Mesenchymal stem cell (in vitro differentiated cells and primary cell): ENCODE results near the gene CGB5.

Experiments used
- DNase-seq: peaks from one replicate; pipeline ENCODE4 v3.0.0-alpha.2; 2013
- H2AFZ ChIP-seq: one replicate; pipeline ENCODE4 v1.6.1; 2013; ENCODE audit warnings: low read depth, mild to moderate bottlenecking, control low read depth, inconsistent platforms, low read length, moderate library complexity
- H2AK5ac ChIP-seq: 2 replicates; pipeline ENCODE4 v1.6.1; 2013; ENCODE audit warnings: low read length, moderate library complexity, mild to moderate bottlenecking, inconsistent platforms; ENCODE audit not compliant: severe bottlenecking
- H2BK120ac ChIP-seq: one replicate; pipeline ENCODE4 v1.6.1; 2013; ENCODE audit warnings: low read depth, mild to moderate bottlenecking, inconsistent platforms, low read length, moderate library complexity
- H2BK12ac ChIP-seq, 2 experiments: one replicate each; pipeline ENCODE4 v1.6.1; 2013; ENCODE audit warnings: inconsistent platforms in 2 of 2, low read length in 2 of 2, mild to moderate bottlenecking in 2 of 2, moderate library complexity in 2 of 2, control low read depth in 1 of 2
- H2BK15ac ChIP-seq: one replicate; pipeline ENCODE4 v1.6.1; 2013; ENCODE audit warnings: mild to moderate bottlenecking, low read depth, inconsistent platforms; ENCODE audit not compliant: poor library complexity, severe bottlenecking
- H2BK5ac ChIP-seq: 2 replicates; pipeline ENCODE4 v1.6.1; 2013; ENCODE audit warnings: low read depth, mild to moderate bottlenecking, low read length, control low read depth, inconsistent platforms; ENCODE audit not compliant: poor library complexity, severe bottlenecking
- H3K14ac ChIP-seq, 2 experiments: one replicate each; pipeline ENCODE4 v1.6.1; 2013; ENCODE audit warnings: inconsistent platforms in 2 of 2, low read length in 2 of 2, control low read depth in 1 of 2, mild to moderate bottlenecking in 1 of 2, moderate library complexity in 1 of 2
- H3K18ac ChIP-seq, 2 experiments: one replicate each; pipeline ENCODE4 v1.6.1; 2013; ENCODE audit warnings: inconsistent platforms in 2 of 2, low read length in 2 of 2, control low read depth in 1 of 2, low read depth in 1 of 2, mild to moderate bottlenecking in 1 of 2
- H3K23ac ChIP-seq, 2 experiments: one replicate each; pipeline ENCODE4 v1.6.1; 2013; ENCODE audit warnings: inconsistent platforms in 2 of 2, low read length in 2 of 2, mild to moderate bottlenecking in 2 of 2, moderate library complexity in 2 of 2, control low read depth in 1 of 2
- H3K27ac ChIP-seq: 2 replicates; pipeline ENCODE4 v1.5.1; 2013; ENCODE audit warnings: mild to moderate bottlenecking, moderate library complexity, low read length, control low read depth, inconsistent platforms; ENCODE audit not compliant: poor library complexity, severe bottlenecking
- H3K27me3 ChIP-seq, 2 experiments: 2 replicates each; pipeline versions ENCODE4 v1.6.1 to v1.7.0; 2013; ENCODE audit warnings: low read length in 2 of 2, mild to moderate bottlenecking in 2 of 2, moderate library complexity in 2 of 2, control low read depth in 1 of 2, inconsistent platforms in 1 of 2; ENCODE audit not compliant: control insufficient read depth in 1 of 2, insufficient read depth in 1 of 2
- H3K36me3 ChIP-seq, 2 experiments: 2 replicates each; pipeline versions ENCODE4 v1.6.1 to v1.7.0; 2013; ENCODE audit warnings: low read length in 2 of 2, control low read depth in 1 of 2, inconsistent platforms in 1 of 2, low read depth in 1 of 2, mild to moderate bottlenecking in 1 of 2; ENCODE audit not compliant: insufficient read depth in 2 of 2, control insufficient read depth in 1 of 2
- H3K4ac ChIP-seq, 2 experiments: one replicate each; pipeline ENCODE4 v1.6.1; 2013; ENCODE audit warnings: inconsistent platforms in 2 of 2, low read length in 2 of 2, mild to moderate bottlenecking in 2 of 2, moderate library complexity in 2 of 2, control low read depth in 1 of 2, low read depth in 1 of 2
- H3K4me1 ChIP-seq: 2 replicates; pipeline ENCODE4 v1.6.1; 2013; ENCODE audit warnings: low read depth, low read length, control low read depth; ENCODE audit not compliant: control insufficient read depth, insufficient read depth
- H3K4me2 ChIP-seq: 2 replicates; pipeline ENCODE4 v1.6.1; 2013; ENCODE audit warnings: low read length, mild to moderate bottlenecking, inconsistent platforms; ENCODE audit not compliant: poor library complexity, severe bottlenecking
- H3K4me3 ChIP-seq, 2 experiments: 2 replicates each; pipeline versions ENCODE4 v1.5.1 to v1.7.0; 2013; ENCODE audit warnings: low read length in 2 of 2, mild to moderate bottlenecking in 2 of 2, control low read depth in 1 of 2, low read depth in 1 of 2; ENCODE audit not compliant: insufficient read depth in 1 of 2
- H3K79me1 ChIP-seq: replicated peaks from 2 replicates; pipeline ENCODE4 v1.6.1; 2013; ENCODE audit warnings: mild to moderate bottlenecking, control low read depth, low read length, inconsistent platforms; ENCODE audit not compliant: poor library complexity, severe bottlenecking
- H3K9ac ChIP-seq: 2 replicates; pipeline ENCODE4 v1.7.0; 2013; ENCODE audit warnings: mild to moderate bottlenecking, low read length, moderate library complexity
- H3K9me3 ChIP-seq: 2 replicates; pipeline ENCODE4 v1.7.0; 2013; ENCODE audit warnings: mild to moderate bottlenecking, low read length; ENCODE audit not compliant: control insufficient read depth
- H4K8ac ChIP-seq: one replicate; pipeline ENCODE4 v1.6.1; 2013; ENCODE audit warnings: inconsistent platforms, mild to moderate bottlenecking, low read length, moderate library complexity
- H4K91ac ChIP-seq: one replicate; pipeline ENCODE4 v1.6.1; 2013; ENCODE audit warnings: mild to moderate bottlenecking, low read length, inconsistent platforms
- whole genome bisulfite sequencing: methylation state at CpG from one replicate; pipeline ENCODE4 v1.1.7; 2013; ENCODE audit warnings: mixed read lengths; 5-methylcytosine and 5-hydroxymethylcytosine counted together

The CGB5 gene

DNA sequence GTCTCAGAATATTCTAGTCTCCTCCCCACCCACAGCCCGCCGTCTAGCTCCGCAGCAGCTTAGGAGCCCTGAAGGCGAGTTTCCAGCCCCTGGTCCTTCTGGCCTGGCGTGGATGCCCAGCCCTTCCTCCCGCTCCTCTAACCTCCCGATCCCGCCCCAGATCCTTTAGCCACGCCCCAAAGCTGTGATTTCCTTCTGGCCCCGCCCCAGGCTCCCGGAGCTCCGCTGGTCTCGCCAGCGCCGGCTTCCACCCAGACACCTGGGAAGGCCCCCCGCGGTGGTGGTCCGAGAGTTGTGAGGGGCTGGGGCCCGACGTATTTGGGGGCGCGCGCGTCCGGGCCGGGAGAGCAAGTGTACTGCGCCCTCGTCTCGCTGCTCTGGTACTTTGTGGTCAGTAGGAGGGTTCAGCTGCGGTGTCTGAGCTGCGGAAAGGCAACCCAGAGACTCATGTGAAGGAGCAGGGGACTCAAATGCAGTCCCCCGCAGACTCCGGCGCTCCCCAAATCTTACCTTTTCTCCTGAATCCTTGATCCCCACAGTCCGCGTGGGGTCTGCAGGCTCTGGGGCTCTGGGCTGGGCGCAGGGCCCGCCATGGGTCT, 14.1 kb downstream of the CGB5 start, which contains the start of gene CGB7:
Gene CGB7 (minus strand): TSS at position 114 of the 599 bp plus-strand sequence. CDS start 2,374 bp downstream, outside the sequence.
- no peaks in the 10 kb centered on the region for H3K9me3 ChIP-seq
- peaks cover 17% of the 10 kb centered on the region for H3K4me1 ChIP-seq
- peak within 1 kb of the TSS in 1 of 2 experiments; percentile 34 for H2BK12ac ChIP-seq
- H3K14ac ChIP-seq, result peak within 1 kb of the TSS in 1 of 2 experiments; percentile 86
- no peak within 1 kb of the TSS for H3K23ac ChIP-seq
- H3K36me3 ChIP-seq, result peaks cover 0 to 4% of the 10 kb centered on the region in 2 experiments
- H3K9ac ChIP-seq, result peak within 1 kb of the TSS; percentile 54
- H3K18ac ChIP-seq, result peak within 1 kb of the TSS; percentile 33 to 91
- H4K91ac ChIP-seq, result peak within 1 kb of the TSS; percentile 11
- H4K8ac ChIP-seq, result peak within 1 kb of the TSS; percentile 12
- H2BK5ac ChIP-seq, result no peak within 1 kb of the TSS
- peak within 1 kb of the TSS; percentile 48 for H2BK15ac ChIP-seq
- H3K27ac ChIP-seq, result no peak within 1 kb of the TSS
- H3K79me1 ChIP-seq, result peaks cover 3% of the 10 kb centered on the region
- H2AK5ac ChIP-seq, result no peak within 1 kb of the TSS
- peak within 1 kb of the TSS; percentile 93 for H3K4me2 ChIP-seq
- H3K4me3 ChIP-seq, result peak within 1 kb of the TSS; percentile 50 to 72
- 16% methylated on average over 28 of the region's 38 CpGs for WGBS
- DNase-seq, result peak; percentile 66
- H3K4ac ChIP-seq, result no peak within 1 kb of the TSS
- H2BK120ac ChIP-seq, result peak within 1 kb of the TSS; percentile 34
- H3K27me3 ChIP-seq, result peaks cover 14 to 62% of the 10 kb centered on the region in 2 experiments
- H2AFZ ChIP-seq, result peak within 1 kb of the TSS; percentile 82

- no peak overlapping the region for H2AFZ ChIP-seq
- no peak overlapping the region for H3K4me2 ChIP-seq
- H2AK5ac ChIP-seq, result no peak overlapping the region
- no peak overlapping the region for H3K18ac ChIP-seq
- no peak overlapping the region for H3K27ac ChIP-seq
- DNase-seq, result no peak
- 72% methylated on average over 10 of the region's 10 CpGs for WGBS
- no peaks in the 10 kb centered on the region for H3K9me3 ChIP-seq
- no peak overlapping the region for H4K8ac ChIP-seq
- H3K36me3 ChIP-seq, result peaks cover 0 to 4% of the 10 kb centered on the region in 2 experiments
- no peak overlapping the region for H3K23ac ChIP-seq
- no peak overlapping the region for H3K4ac ChIP-seq
- H3K4me3 ChIP-seq, result no peak overlapping the region
- no peak overlapping the region for H2BK15ac ChIP-seq
- peaks cover 17% of the 10 kb centered on the region for H3K4me1 ChIP-seq
- H2BK12ac ChIP-seq, result no peak overlapping the region
- H3K79me1 ChIP-seq, result peaks cover 3% of the 10 kb centered on the region
- H3K14ac ChIP-seq, result no peak overlapping the region
- no peak overlapping the region for H4K91ac ChIP-seq
- H3K27me3 ChIP-seq, result peaks cover 17 to 69% of the 10 kb centered on the region in 2 experiments
- no peak overlapping the region for H3K9ac ChIP-seq
- no peak overlapping the region for H2BK5ac ChIP-seq
- H2BK120ac ChIP-seq, result peak overlapping the region; percentile 34
Observed at GRCh38 chr19:49058562-49058961, 14.9 kb downstream of the CGB5 start.

- 81% methylated on average over 9 of the region's 9 CpGs for WGBS
- peaks cover 3% of the 10 kb centered on the region for H3K79me1 ChIP-seq
- H3K4me2 ChIP-seq, result no peak overlapping the region
- no peak overlapping the region for H2BK12ac ChIP-seq
- peak overlapping the region in 1 of 2 experiments; percentile 36 for H3K14ac ChIP-seq
- H3K4ac ChIP-seq, result no peak overlapping the region
- H4K91ac ChIP-seq, result no peak overlapping the region
- H3K9me3 ChIP-seq, result no peaks in the 10 kb centered on the region
- no peak overlapping the region for H2BK15ac ChIP-seq
- H2BK120ac ChIP-seq, result no peak overlapping the region
- H2AK5ac ChIP-seq, result no peak overlapping the region
- H3K23ac ChIP-seq, result peak overlapping the region in 1 of 2 experiments; percentile 78
- no peak overlapping the region for H3K18ac ChIP-seq
- H3K36me3 ChIP-seq, result peaks cover 0 to 4% of the 10 kb centered on the region in 2 experiments
- H3K27me3 ChIP-seq, result peaks cover 22 to 74% of the 10 kb centered on the region in 2 experiments
- H2BK5ac ChIP-seq, result no peak overlapping the region
- DNase-seq, result no peak
- H4K8ac ChIP-seq, result no peak overlapping the region
- no peak overlapping the region for H3K4me3 ChIP-seq
- peaks cover 19% of the 10 kb centered on the region for H3K4me1 ChIP-seq
- H2AFZ ChIP-seq, result no peak overlapping the region
- no peak overlapping the region for H3K9ac ChIP-seq
- H3K27ac ChIP-seq, result no peak overlapping the region
Observed at GRCh38 chr19:49059053-49059452, 15.4 kb downstream of the CGB5 start.

DNA sequence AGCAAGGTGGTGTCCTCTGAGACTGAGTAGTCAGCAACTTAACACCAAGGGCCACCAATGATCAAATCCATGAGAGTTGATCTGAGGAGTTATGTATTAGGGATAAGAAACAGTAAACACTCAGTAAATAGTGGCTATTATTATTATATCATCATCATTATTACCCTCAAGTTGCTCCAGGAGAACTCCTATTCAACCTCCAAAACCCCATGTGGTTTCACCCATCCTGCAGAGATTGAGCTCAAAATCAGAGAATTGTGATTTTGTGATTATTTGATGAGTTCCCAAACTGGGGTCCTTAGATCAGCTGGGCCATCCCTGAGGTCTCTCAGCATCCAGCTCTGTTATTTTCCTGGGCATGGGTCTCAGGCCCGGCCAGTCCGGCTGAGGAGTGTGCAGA, 17.4 kb downstream of the CGB5 start:
- H3K9ac ChIP-seq, result no peak overlapping the region

More for the DNA sequence above, 17.4 kb downstream of the CGB5 start:
- Histone ChIP-seq H2BK12ac (no peak overlapping the region), H2BK5ac (no peak overlapping the region), H2BK120ac (no peak overlapping the region), H3K14ac (no peak overlapping the region), H3K4me3 (no peak overlapping the region), H3K27ac (no peak overlapping the region), H4K91ac (no peak overlapping the region), H3K23ac (no peak overlapping the region), H2AFZ (no peak overlapping the region), H3K9me3 (no peaks in the 10 kb centered on the region), H3K79me1 (peaks cover 3% of the 10 kb centered on the region), H3K36me3 (peaks cover 0 to 4% of the 10 kb centered on the region in 2 experiments), H3K4ac (no peak overlapping the region), H3K4me1 (peaks cover 31% of the 10 kb centered on the region), H3K27me3 (peaks cover 39 to 81% of the 10 kb centered on the region in 2 experiments), H2AK5ac (no peak overlapping the region), H3K18ac (no peak overlapping the region), H4K8ac (no peak overlapping the region), H2BK15ac (no peak overlapping the region), H3K4me2 (no peak overlapping the region)
- 87% methylated on average over 2 of the region's 2 CpGs for WGBS
- DNase-seq, result no peak
